Lung (tissue), 12 donors: ENCODE measurements around the gene CNTFR. TPM values are rescaled to one million over a fixed set of nuclear protein-coding genes. Genes with fewer than 3 reads are reported as not detected.
"Not testable (repeated sequence)": the region's sequence is repeated elsewhere in the genome, so short reads cannot be mapped to it uniquely, and the experiment has no call there.

ENCODE experiments used
- ATAC-seq: fragments of 200-7000 bp; cut with Tn5 transposase; one replicate; pipeline ENCODE4 v1.9.1; 2020; ENCODE audit warnings: moderate number of reproducible peaks; ENCODE audit not compliant: insufficient read depth, low FRiP score
- DNase-seq, 3 donors: peaks; one replicate each; pipeline ENCODE4 v3.0.0-alpha.2; 2013 to 2017
- H3K27ac ChIP-seq, 2 donors: one replicate each; pipeline ENCODE4 v1.5.1; 2013; ENCODE audit warnings: mild to moderate bottlenecking in 2 of 2, moderate library complexity in 2 of 2, control low read depth in 1 of 2, inconsistent platforms in 1 of 2, low read depth in 1 of 2, low read length in 1 of 2
- H3K27me3 ChIP-seq, 3 donors: one replicate each; pipeline ENCODE4 v1.5.1; 2013; ENCODE audit warnings: low read length in 2 of 3; ENCODE audit not compliant: control insufficient read depth in 3 of 3, insufficient read depth in 3 of 3
- H3K36me3 ChIP-seq, 4 donors: one replicate each; pipeline ENCODE4 v1.5.1; 2013; ENCODE audit warnings: low read length in 4 of 4, mild to moderate bottlenecking in 1 of 4, moderate library complexity in 1 of 4; ENCODE audit not compliant: control insufficient read depth in 4 of 4, insufficient read depth in 4 of 4
- H3K4me1 ChIP-seq, 5 donors: one replicate each; pipeline ENCODE4 v1.5.1; 2013; ENCODE audit warnings: low read length in 5 of 5, mild to moderate bottlenecking in 2 of 5, moderate library complexity in 1 of 5; ENCODE audit not compliant: control insufficient read depth in 5 of 5, insufficient read depth in 5 of 5
- H3K4me3 ChIP-seq: one replicate; pipeline ENCODE4 v1.5.1; 2013; ENCODE audit warnings: mild to moderate bottlenecking, control low read depth, moderate library complexity
- H3K9ac ChIP-seq, 2 donors: one replicate each; pipeline ENCODE4 v1.5.1; 2013; ENCODE audit warnings: low read length in 2 of 2, control low read depth in 1 of 2; ENCODE audit not compliant: insufficient read depth in 1 of 2
- H3K9me3 ChIP-seq, 4 donors: one replicate each; pipeline ENCODE4 v1.5.1; 2013; ENCODE audit warnings: low read length in 3 of 4, mild to moderate bottlenecking in 1 of 4, moderate library complexity in 1 of 4; ENCODE audit not compliant: control insufficient read depth in 4 of 4, insufficient read depth in 3 of 4
- CTCF ChIP-seq: IDR thresholded peaks from 2 replicates; pipeline ENCODE4 v1.5.1; 2012; ENCODE audit warnings: mild to moderate bottlenecking; ENCODE audit errors: control extremely low read depth, extremely low read depth
- WGBS, 2 donors: extraction: QIAGEN DNeasy Blood & Tissue Kit; methylation state at CpG; one replicate each; pipeline ENCODE4 v1.1.7; 2013; 5-methylcytosine and 5-hydroxymethylcytosine counted together
- polyA plus RNA-seq, 2 donors: library from polyadenylated mRNA; stranded (reverse); fragments of 200-250 nt; gene quantifications; one replicate each; pipeline ENCODE4 v1.2.1, GENCODE V29; 2013
- total RNA-seq, 2 donors: library from RNA; depleted of rRNA in 1 of 2; stranded (reverse); fragments of >200 nt in 1 of 2; gene quantifications; one replicate each; pipeline ENCODE4 v1.2.1, GENCODE V29; 2014 to 2021
- donor health status: control.
- donor health status: control.
- donor health status: Bipolar disorder and iron deficiency.
- donor health status: healthy.
- donor health status: DM: yes; HTN: yes; CAD: no.

Gene CNTFR
- total and polyA plus RNA-seq, 4 donors, result 0.42 to 3.3 (median 1.3) TPM

- H3K9me3 ChIP-seq, result peaks cover 0 to 8% (median 0%) of the 10 kb centered on the region in 4 donors
- no peak overlapping the region for H3K4me3 ChIP-seq
- 49 to 73% methylated on average over 7 of the region's 7 CpGs for WGBS, 2 donors
- H3K36me3 ChIP-seq, result no peaks in the 10 kb centered on the region
- H3K27ac ChIP-seq, result no peak overlapping the region
- no peak overlapping the region for H3K9ac ChIP-seq
- DNase-seq (no peak), ATAC-seq (no peak)
- peaks cover 0 to 9% (median 3%) of the 10 kb centered on the region in 3 donors for H3K27me3 ChIP-seq
- no peaks in the 10 kb centered on the region for H3K4me1 ChIP-seq
- TF ChIP-seq CTCF, result no peak
Measured at GRCh38 chr9:34536685-34537084, 52.8 kb downstream of the CNTFR start.

- H3K36me3 ChIP-seq, DNase-seq, H3K27me3 ChIP-seq, H3K27ac ChIP-seq, H3K9me3 ChIP-seq, H3K9ac ChIP-seq, H3K4me3 ChIP-seq, ATAC-seq, H3K4me1 ChIP-seq: not testable (repeated sequence)
- WGBS, 2 donors, result 83 to 87% methylated on average over 7 of the region's 8 CpGs
Measured at GRCh38 chr9:34532041-34532440, 57.5 kb downstream of the CNTFR start.

GRCh38 chr9:34526026-34526425 is 63.5 kb downstream of the CNTFR start:
- Histone ChIP-seq H3K9me3 (no peaks in the 10 kb centered on the region), H3K27ac (no peak overlapping the region), H3K36me3 (no peaks in the 10 kb centered on the region), H3K9ac (no peak overlapping the region), H3K4me3 (no peak overlapping the region), H3K4me1 (peaks cover 0 to 7% (median 3%) of the 10 kb centered on the region in 5 donors), H3K27me3 (peaks cover 0 to 25% (median 7%) of the 10 kb centered on the region in 3 donors)
- no peak for ATAC-seq
- TF ChIP-seq CTCF, result no peak
- DNase-seq, result no peak
- WGBS, 2 donors, result 84 to 95% methylated on average over 2 of the region's 2 CpGs

- no peak for TF ChIP-seq CTCF
- Histone ChIP-seq H3K4me3 (no peak overlapping the region), H3K27ac (no peak overlapping the region), H3K36me3 (no peaks in the 10 kb centered on the region), H3K27me3 (peaks cover 0 to 25% (median 7%) of the 10 kb centered on the region in 3 donors), H3K4me1 (peaks cover 0 to 7% (median 3%) of the 10 kb centered on the region in 5 donors), H3K9ac (no peak overlapping the region), H3K9me3 (no peaks in the 10 kb centered on the region)
- no peak for DNase-seq
- WGBS, 2 donors, result 88 to 95% methylated on average over 3 of the region's 3 CpGs
- no peak for ATAC-seq
Measured at GRCh38 chr9:34524349-34524748, 65.2 kb downstream of the CNTFR start.
